GM12878 (cell line): ENCODE data around the gene RAF1. TPM values are rescaled to one million over a fixed set of nuclear protein-coding genes. Genes with fewer than 3 reads are reported as not detected.

ENCODE experiments used
- ATAC-seq: fragments of 200-7000 bp; cut with Tn5 transposase; 3 replicates; pipeline ENCODE4 v1.9.1; 2020; ENCODE audit warnings: mild to moderate bottlenecking, moderate library complexity
- BruUV-seq: library from RNA; stranded (reverse); fragments of 400-500 nt; replicated peaks from 2 replicates; lab custom pipeline; 2021; lab: Mats Ljungman, UMichigan
- CTCF ChIA-PET: fragments of 300-600 bp; sonication (Branson Sonifier 250); formaldehyde crosslinking; extraction: SDS; loops from one replicate; lab custom pipeline; 2021; ENCODE audit warnings: inconsistent platforms; lab: Yijun Ruan, JAX
- POLR2A ChIA-PET: fragments of 350-600 bp; formaldehyde crosslinking; extraction: SDS; loops from one replicate; lab custom pipeline; 2021; ENCODE audit warnings: inconsistent platforms; lab: Charles Lee
- RAD21 ChIA-PET: fragments of 300-600 bp; sonication (Branson Sonifier 250); formaldehyde crosslinking; loops from one replicate; lab custom pipeline; 2023; ENCODE audit warnings: antibody characterized with exemption; ENCODE audit not compliant: unreplicated experiment; lab: Charles Lee
- SMC1A ChIA-PET: fragments of 300-600 bp; sonication (Branson Sonifier 250); formaldehyde crosslinking; loops from one replicate; lab custom pipeline; 2023; ENCODE audit not compliant: unreplicated experiment, uncharacterized antibody; lab: Charles Lee
- DNase-seq: peaks from one replicate; pipeline ENCODE4 v3.0.0-alpha.2; 2011; ENCODE audit warnings: low read depth, low spot score
- FAIRE-seq: peaks from 3 replicates; lab custom pipeline; 2011; peaks lifted over from hg19 to GRCh38; lab: Jason Lieb, UNC
- H2AFZ ChIP-seq: 2 replicates; pipeline ENCODE4 v1.6.0; 2011; ENCODE audit warnings: low read depth, low read length, control low read depth; ENCODE audit not compliant: control insufficient read depth
- H3K27ac ChIP-seq: 2 replicates; pipeline ENCODE4 v1.5.1; 2011; ENCODE audit warnings: control low read depth; ENCODE audit not compliant: control insufficient read depth, insufficient read depth
- H3K27me3 ChIP-seq, 2 experiments: replicated peaks in 1 of 2; 2 replicates each; pipeline versions ENCODE4 v1.6.0 to v1.6.1; 2011; ENCODE audit warnings: low read length in 1 of 2; ENCODE audit not compliant: control insufficient read depth in 2 of 2, insufficient read depth in 2 of 2
- H3K36me3 ChIP-seq, 2 experiments: 2 replicates each; pipeline ENCODE4 v1.5.1; 2011; ENCODE audit warnings: low read length in 1 of 2; ENCODE audit not compliant: control insufficient read depth in 2 of 2, insufficient read depth in 2 of 2
- H3K4me1 ChIP-seq: 2 replicates; pipeline ENCODE4 v1.6.1; 2011; ENCODE audit warnings: mild to moderate bottlenecking, low read length, moderate library complexity, mixed read lengths; ENCODE audit not compliant: control insufficient read depth, insufficient read depth
- H3K4me2 ChIP-seq: 2 replicates; pipeline ENCODE4 v1.6.0; 2011; ENCODE audit warnings: control low read depth; ENCODE audit not compliant: control insufficient read depth, insufficient read depth
- H3K4me3 ChIP-seq: fragments of 200-600 bp; sonication (generic); 2 replicates; pipeline ENCODE4 v1.5.1; 2016
- H3K79me2 ChIP-seq: 2 replicates; pipeline ENCODE4 v1.6.0; 2011; ENCODE audit warnings: low read length; ENCODE audit not compliant: control insufficient read depth, insufficient read depth
- H3K9ac ChIP-seq: 2 replicates; pipeline ENCODE4 v1.8.0; 2011; ENCODE audit warnings: low read length, control low read depth, mixed read lengths; ENCODE audit not compliant: control insufficient read depth, insufficient read depth
- H3K9me3 ChIP-seq: replicated peaks from 3 replicates; pipeline ENCODE4 v1.5.1; 2011; ENCODE audit warnings: mild to moderate bottlenecking, low read length; ENCODE audit not compliant: control insufficient read depth, insufficient read depth
- H4K20me1 ChIP-seq: 2 replicates; pipeline ENCODE4 v1.6.0; 2011; ENCODE audit not compliant: control insufficient read depth, insufficient read depth
- ATF7 ChIP-seq: fragments of 450-650 bp; IDR thresholded peaks from 2 replicates; pipeline ENCODE4 v1.6.1; 2016; ENCODE audit warnings: low read depth, mild to moderate bottlenecking
- BCLAF1 ChIP-seq: fragments of 450-650 bp; IDR thresholded peaks from 2 replicates; pipeline ENCODE4 v1.6.1; 2017; ENCODE audit warnings: antibody characterized with exemption, mild to moderate bottlenecking, moderate library complexity
- IRF5 ChIP-seq: fragments of 450-650 bp; IDR thresholded peaks from 2 replicates; pipeline ENCODE4 v1.6.1; 2017; ENCODE audit warnings: borderline replicate concordance
- JUND ChIP-seq: IDR thresholded peaks from 2 replicates; pipeline ENCODE4 v1.6.1; 2012; ENCODE audit warnings: low read depth, mild to moderate bottlenecking, low read length, improper control_type of control experiment, moderate library complexity
- TARDBP ChIP-seq: IDR thresholded peaks from 2 replicates; pipeline ENCODE4 v1.6.1; 2016; ENCODE audit warnings: borderline replicate concordance
- YY1 ChIP-seq: IDR thresholded peaks from 2 replicates; pipeline ENCODE4 v1.6.1; 2011; ENCODE audit warnings: low read depth, mild to moderate bottlenecking, low read length
- WGBS: methylation state at CpG from one replicate; pipeline ENCODE4 v1.1.6; 2016; ENCODE audit warnings: low lambda C conversion rate; ENCODE audit not compliant: insufficient replicate concordance, insufficient coverage; ENCODE audit errors: missing lambda C conversion rate; 5-methylcytosine and 5-hydroxymethylcytosine counted together
- in situ Hi-C: fragments of 300-500 bp; cut with MboI; formaldehyde crosslinking; loops from 9 replicates; pipeline ENCODE4 v1.14.3; 2018; ENCODE audit warnings: mixed read lengths
- intact Hi-C: fragments of 100-400 bp; cut with micrococcal nuclease; formaldehyde crosslinking; loops from one replicate; pipeline ENCODE4 v1.14.2; 2022; ENCODE audit not compliant: unreplicated experiment
- polyA plus RNA-seq, 11 experiments: library from polyadenylated mRNA; depleted of rRNA in 4 of 11; unstranded in 6 of 11; stranded (reverse) in 5 of 11; fragments of >200 nt; fragmentation: Nextera tagmentation in 4 of 11; fragmentation: Illumina TruSeq in 1 of 11; extraction: Ambion mirVana in 4 of 11; extraction: Trizol in 1 of 11; gene quantifications; 1 replicate in 1 of 11; 2 replicates in 10 of 11; pipeline versions ENCODE4 v1.2.1 to v1.2.3, GENCODE V29; 2011 to 2016; ENCODE audit warnings: inconsistent platforms in 2 of 11, missing spikeins in 2 of 11, low read depth in 1 of 11
- total RNA-seq, 4 experiments: library from RNA; depleted of rRNA in 3 of 4; stranded (reverse); fragments of >200 nt in 3 of 4; fragmentation: Illumina TruSeq in 1 of 4; extraction: Trizol in 1 of 4; gene quantifications; 2 replicates each; pipeline versions ENCODE4 v1.2.1 to v1.2.3, GENCODE V29; 2013 to 2021

Gene RAF1
- total and polyA plus RNA-seq, 10 of the 15 experiments (the other 5 are each of a cell fraction or from before 2014, with no cell fraction given), result 20.4 to 151 (median 77.8) TPM

- no peak for TF ChIP-seq BCLAF1
- TF ChIP-seq IRF5, result no peak
Measured at GRCh38 chr3:12590096-12590495, 73.8 kb downstream of the RAF1 start (continued).

- RAD21 ChIA-PET, result interaction anchor here (0.8 to 1.6 kb wide), 3 partner anchors 18 to 132 kb away, joined by 3 to 4 read pairs (median 3); no protein-coding TSS in a partner anchor
Measured at GRCh38 chr3:12588039-12589009, 75.6 kb downstream of the RAF1 start.

More at GRCh38 chr3:12588039-12589009, 75.6 kb downstream of the RAF1 start:
- BruUV-seq, result no TSS peak
- H3K27ac ChIP-seq, result no peak overlapping the region
- POLR2A ChIA-PET, result no interaction called here
- no peaks in the 10 kb centered on the region for H4K20me1 ChIP-seq
- CTCF ChIA-PET, result interaction anchor here (0.9 to 1.2 kb wide), 3 partner anchors 9 to 131 kb away, joined by 3 to 6 read pairs (median 3); no protein-coding TSS in a partner anchor
- H3K79me2 ChIP-seq, result no peaks in the 10 kb centered on the region
- no peak for FAIRE-seq
- H3K36me3 ChIP-seq, result peaks cover 40 to 41% of the 10 kb centered on the region in 2 experiments; a peak in 3 of 4 replicates
- no peak for DNase-seq
- in situ Hi-C loops, result no loop called here
- WGBS, result 98% methylated on average over 7 of the region's 7 CpGs
- H3K4me1 ChIP-seq, result peaks cover 6% of the 10 kb centered on the region; the same call in 1 of the 2 replicates
- ATAC-seq, result no peak
- H3K9ac ChIP-seq, result no peak overlapping the region
- H3K9me3 ChIP-seq, result no peaks in the 10 kb centered on the region
- TF ChIP-seq YY1 (no peak), JUND (no peak), ATF7 (no peak), TARDBP (no peak)
- TF ChIP-seq, all 136 proteins: peak for 0
- intact Hi-C loops, result no loop called here
- SMC1A ChIA-PET, result interaction anchor here (0.6 to 1.0 kb wide), 2 partner anchors 11 to 22 kb away, joined by 3 to 5 read pairs; no protein-coding TSS in a partner anchor
- no peak overlapping the region for H3K4me3 ChIP-seq
- no peaks in the 10 kb centered on the region for H3K27me3 ChIP-seq
- no peak overlapping the region for H3K4me2 ChIP-seq
- H2AFZ ChIP-seq, result no peak overlapping the region
